Neural progenitor cell (in vitro differentiated cells): ENCODE data around the gene LRP5. TPM values are rescaled to one million over a fixed set of nuclear protein-coding genes. Genes with fewer than 3 reads are reported as not detected.

ENCODE experiments used
- DNase-seq: peaks from one replicate; pipeline ENCODE4 v3.0.0-alpha.2; 2016; ENCODE audit warnings: low spot score
- H2AFZ ChIP-seq: fragments of 200-600 bp; sonication (generic); replicated peaks from 2 replicates; pipeline ENCODE4 v1.6.1; 2016; ENCODE audit warnings: antibody characterized with exemption
- H3F3A ChIP-seq: fragments of 200-600 bp; sonication (generic); 2 replicates; pipeline ENCODE4 v1.6.1; 2016; ENCODE audit warnings: antibody characterized with exemption, low read depth
- H3K27ac ChIP-seq: fragments of 200-600 bp; sonication (generic); 2 replicates; pipeline ENCODE4 v1.5.1; 2016; ENCODE audit warnings: mild to moderate bottlenecking
- H3K27me3 ChIP-seq: fragments of 200-600 bp; sonication (generic); 2 replicates; pipeline ENCODE4 v1.6.1; 2016; ENCODE audit warnings: mild to moderate bottlenecking, moderate library complexity
- H3K36me3 ChIP-seq: fragments of 200-600 bp; sonication (generic); 2 replicates; pipeline ENCODE4 v1.5.1; 2016
- H3K4me1 ChIP-seq: fragments of 200-600 bp; sonication (generic); 2 replicates; pipeline ENCODE4 v1.6.1; 2016; ENCODE audit warnings: mixed run types
- H3K4me2 ChIP-seq: fragments of 200-600 bp; sonication (generic); 2 replicates; pipeline ENCODE4 v1.6.1; 2016
- H3K4me3 ChIP-seq: fragments of 200-600 bp; sonication (generic); 2 replicates; pipeline ENCODE4 v1.5.1; 2016
- H3K79me2 ChIP-seq: fragments of 200-600 bp; sonication (generic); 2 replicates; pipeline ENCODE4 v1.6.1; 2016; ENCODE audit warnings: low read depth
- H3K9ac ChIP-seq: fragments of 200-600 bp; sonication (generic); 2 replicates; pipeline ENCODE4 v1.6.1; 2016
- H3K9me3 ChIP-seq: fragments of 200-600 bp; sonication (generic); 2 replicates; pipeline ENCODE4 v1.5.1; 2016; ENCODE audit warnings: low read depth
- H4K20me1 ChIP-seq: fragments of 200-600 bp; sonication (generic); 2 replicates; pipeline ENCODE4 v1.6.1; 2016; ENCODE audit warnings: low read depth
- H3K27ac Mint-ChIP-seq: 3 replicates; pipeline ENCODE4 v1.8.0; 2021; ENCODE audit warnings: mixed read lengths
- H3K27me3 Mint-ChIP-seq: 2 replicates; pipeline ENCODE4 v1.8.0; 2022; ENCODE audit warnings: low read depth, mild to moderate bottlenecking, inconsistent platforms, moderate library complexity, mixed read lengths; ENCODE audit not compliant: insufficient read depth
- H3K36me3 Mint-ChIP-seq: 3 replicates; pipeline ENCODE4 v1.8.0; 2021; ENCODE audit warnings: mixed read lengths
- H3K4me1 Mint-ChIP-seq: 3 replicates; pipeline ENCODE4 v1.8.0; 2021; ENCODE audit warnings: mixed read lengths
- H3K4me3 Mint-ChIP-seq: 3 replicates; pipeline ENCODE4 v1.8.0; 2021; ENCODE audit warnings: mild to moderate bottlenecking, moderate library complexity, mixed read lengths
- H3K9me3 Mint-ChIP-seq: 3 replicates; pipeline ENCODE4 v1.8.0; 2020; ENCODE audit warnings: mixed read lengths
- EZH2 ChIP-seq: fragments of 200-600 bp; sonication (generic); IDR thresholded peaks from 2 replicates; pipeline ENCODE4 v1.6.1; 2017; ENCODE audit warnings: antibody characterized with exemption, mild to moderate bottlenecking, moderate library complexity
- EZH2phosphoT487 ChIP-seq: fragments of 200-600 bp; sonication (generic); IDR thresholded peaks from 2 replicates; pipeline ENCODE4 v1.6.1; 2017; ENCODE audit warnings: antibody characterized with exemption
- small RNA-seq: library from RNA; depleted of rRNA; stranded (forward); fragments of <200 nt; gene quantifications from one replicate; pipeline ENCODE3, GENCODE V24; 2015
- total RNA-seq: library from RNA; depleted of rRNA; stranded (reverse); fragments of >200 nt; gene quantifications from 2 replicates; pipeline ENCODE4 v1.2.3, GENCODE V29; 2015; ENCODE audit warnings: low replicate concordance
- TF ChIP-seq, protein P1 (sequence below): fragments of 200-600 bp; sonication (generic); IDR thresholded peaks from 2 replicates; pipeline ENCODE4 v1.5.1; 2017; ENCODE audit warnings: antibody characterized with exemption, mild to moderate bottlenecking

The LRP5 gene
- total RNA-seq, 1 donor from 2014 or later, result 7.3 TPM

DNA sequence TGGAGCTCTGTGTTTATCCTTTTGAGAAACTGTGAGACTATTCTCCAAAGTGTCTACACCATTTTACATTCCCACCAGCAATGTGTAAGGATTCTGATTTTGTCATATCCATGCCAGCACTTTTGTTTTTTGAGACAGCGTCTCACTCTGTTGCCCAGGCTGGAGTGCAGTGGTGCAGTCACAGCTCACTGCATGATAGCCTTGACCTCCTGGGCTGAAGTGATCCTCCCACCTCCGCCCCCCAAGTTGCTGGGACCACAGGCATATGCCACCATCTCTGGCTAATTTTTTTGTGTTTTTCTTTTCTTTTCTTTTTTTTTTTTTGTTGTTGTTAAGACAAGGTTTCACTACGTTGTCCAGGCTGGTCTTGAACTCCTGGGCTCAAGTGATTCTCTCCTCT is 183.5 kb downstream of the LRP5 start:
- Mint-ChIP-seq H3K9me3 (peaks cover 12% of the 10 kb centered on the region), H3K27me3 (peaks cover 4% of the 10 kb centered on the region), H3K4me1 (peaks cover 12% of the 10 kb centered on the region), H3K4me3 (no peak overlapping the region), H3K27ac (no peak overlapping the region), H3K36me3 (peaks cover 13% of the 10 kb centered on the region)
- no peak for TF ChIP-seq EZH2phosphoT487
- no peak for TF ChIP-seq EZH2
- TF ChIP-seq, protein P1, sequence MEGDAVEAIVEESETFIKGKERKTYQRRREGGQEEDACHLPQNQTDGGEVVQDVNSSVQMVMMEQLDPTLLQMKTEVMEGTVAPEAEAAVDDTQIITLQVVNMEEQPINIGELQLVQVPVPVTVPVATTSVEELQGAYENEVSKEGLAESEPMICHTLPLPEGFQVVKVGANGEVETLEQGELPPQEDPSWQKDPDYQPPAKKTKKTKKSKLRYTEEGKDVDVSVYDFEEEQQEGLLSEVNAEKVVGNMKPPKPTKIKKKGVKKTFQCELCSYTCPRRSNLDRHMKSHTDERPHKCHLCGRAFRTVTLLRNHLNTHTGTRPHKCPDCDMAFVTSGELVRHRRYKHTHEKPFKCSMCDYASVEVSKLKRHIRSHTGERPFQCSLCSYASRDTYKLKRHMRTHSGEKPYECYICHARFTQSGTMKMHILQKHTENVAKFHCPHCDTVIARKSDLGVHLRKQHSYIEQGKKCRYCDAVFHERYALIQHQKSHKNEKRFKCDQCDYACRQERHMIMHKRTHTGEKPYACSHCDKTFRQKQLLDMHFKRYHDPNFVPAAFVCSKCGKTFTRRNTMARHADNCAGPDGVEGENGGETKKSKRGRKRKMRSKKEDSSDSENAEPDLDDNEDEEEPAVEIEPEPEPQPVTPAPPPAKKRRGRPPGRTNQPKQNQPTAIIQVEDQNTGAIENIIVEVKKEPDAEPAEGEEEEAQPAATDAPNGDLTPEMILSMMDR, result no peak
- Histone ChIP-seq H4K20me1 (peaks cover 94% of the 10 kb centered on the region), H3K27me3 (no peaks in the 10 kb centered on the region), H3K79me2 (peaks cover 100% of the 10 kb centered on the region), H3K9ac (no peak overlapping the region), H3F3A (no peaks in the 10 kb centered on the region), H3K4me3 (no peak overlapping the region), H3K27ac (no peak overlapping the region), H2AFZ (no peak overlapping the region), H3K36me3 (no peaks in the 10 kb centered on the region), H3K4me2 (no peak overlapping the region), H3K9me3 (no peaks in the 10 kb centered on the region), H3K4me1 (peaks cover 17% of the 10 kb centered on the region)
- no peak for DNase-seq

DNA sequence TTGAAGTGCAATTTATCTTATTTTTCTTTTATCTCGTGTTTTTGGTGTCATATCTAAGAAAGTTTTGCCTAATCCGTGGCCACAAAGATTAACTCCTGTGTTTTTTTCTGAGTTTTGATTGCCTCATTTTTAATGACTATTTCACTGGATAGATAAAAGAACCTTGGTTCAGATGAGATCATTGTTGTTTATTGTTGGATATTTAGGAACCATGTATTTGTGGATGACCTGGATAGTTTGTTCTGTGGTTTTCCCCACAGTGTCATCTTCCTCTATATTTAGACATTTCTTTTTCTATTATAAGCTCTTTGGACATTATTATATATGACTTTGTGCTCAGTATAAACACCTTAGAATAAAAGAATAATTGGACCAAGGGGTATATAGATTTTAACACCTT is 185.4 kb downstream of the LRP5 start:
- peaks cover 8% of the 10 kb centered on the region for H3K9me3 Mint-ChIP-seq
- H3K9ac ChIP-seq, result no peak overlapping the region
- peaks cover 17% of the 10 kb centered on the region for H3K4me1 ChIP-seq
- H4K20me1 ChIP-seq, result peaks cover 94% of the 10 kb centered on the region
- H3K36me3 Mint-ChIP-seq, result peaks cover 10% of the 10 kb centered on the region
- no peak overlapping the region for H3K4me3 Mint-ChIP-seq
- no peaks in the 10 kb centered on the region for H3K36me3 ChIP-seq
- no peaks in the 10 kb centered on the region for H3F3A ChIP-seq
- H3K4me3 ChIP-seq, result no peak overlapping the region
- H3K4me1 Mint-ChIP-seq, result peaks cover 18% of the 10 kb centered on the region
- H3K9me3 ChIP-seq, result no peaks in the 10 kb centered on the region
- peaks cover 100% of the 10 kb centered on the region for H3K79me2 ChIP-seq
- H3K27ac Mint-ChIP-seq, result no peak overlapping the region
- no peak for DNase-seq
- no peaks in the 10 kb centered on the region for H3K27me3 ChIP-seq
- H3K27ac ChIP-seq, result peak overlapping the region; percentile 4
- peaks cover 3% of the 10 kb centered on the region for H3K27me3 Mint-ChIP-seq
- H2AFZ ChIP-seq, result no peak overlapping the region
- no peak overlapping the region for H3K4me2 ChIP-seq
- TF ChIP-seq EZH2 (no peak), EZH2phosphoT487 (no peak)
- TF ChIP-seq, protein P1, result no peak

DNA sequence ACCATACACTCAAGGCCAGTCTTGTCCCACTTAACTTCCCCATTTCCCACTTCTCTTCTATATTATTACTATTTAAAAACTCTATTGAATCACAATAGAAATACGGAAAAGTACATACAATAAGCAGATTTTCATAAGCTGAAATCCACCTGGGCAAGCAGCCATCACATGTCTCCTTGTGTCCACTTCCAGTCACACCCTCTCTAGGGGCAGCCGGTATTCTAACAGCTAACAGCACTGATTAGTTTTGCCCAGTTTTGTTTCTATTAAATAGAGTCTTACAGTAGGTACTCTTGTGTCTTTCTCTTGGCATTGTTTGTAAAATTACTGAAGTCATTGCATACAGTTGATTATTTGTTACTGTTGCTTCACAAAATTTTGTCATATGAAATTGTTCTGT is 185.9 kb downstream of the LRP5 start:
- Mint-ChIP-seq H3K27me3 (peaks cover 3% of the 10 kb centered on the region), H3K27ac (no peak overlapping the region), H3K9me3 (peaks cover 6% of the 10 kb centered on the region), H3K4me1 (peaks cover 20% of the 10 kb centered on the region), H3K4me3 (no peak overlapping the region), H3K36me3 (peaks cover 7% of the 10 kb centered on the region)
- H3K4me3 ChIP-seq, result no peak overlapping the region
- peaks cover 100% of the 10 kb centered on the region for H3K79me2 ChIP-seq
- no peak for DNase-seq
- H4K20me1 ChIP-seq, result peaks cover 94% of the 10 kb centered on the region
- H3K4me1 ChIP-seq, result peaks cover 17% of the 10 kb centered on the region
- no peak overlapping the region for H3K4me2 ChIP-seq
- no peaks in the 10 kb centered on the region for H3F3A ChIP-seq
- no peaks in the 10 kb centered on the region for H3K36me3 ChIP-seq
- H2AFZ ChIP-seq, result no peak overlapping the region
- TF ChIP-seq EZH2 (no peak), EZH2phosphoT487 (no peak)
- TF ChIP-seq, protein P1, result no peak
- H3K9me3 ChIP-seq, result no peaks in the 10 kb centered on the region
- no peak overlapping the region for H3K27ac ChIP-seq
- no peak overlapping the region for H3K9ac ChIP-seq
- H3K27me3 ChIP-seq, result no peaks in the 10 kb centered on the region

Small RNA genes within 50 kb of the gene (small RNA-seq; reads per million reads assigned to genes)
- gene NDUFA3P2, result not detected

Other genes with a start within 250 kb of the LRP5 start
- 33.9 and 36.8 TPM in 2 replicates for gene CHKA, start 191.2 kb upstream of the LRP5 start, total RNA-seq
- 48.3 and 62.4 TPM in 2 replicates for gene KMT5B, start 99.3 kb upstream of the LRP5 start, total RNA-seq
- 9.7 and 19.9 TPM in 2 replicates for gene C11orf24, start 40.6 kb upstream of the LRP5 start, total RNA-seq
- gene PPP6R3, start 148.2 kb downstream of the LRP5 start, total RNA-seq, result 162 and 197 TPM in 2 replicates